Mesendoderm (in vitro differentiated cells): ENCODE measurements around the gene RNF212B.
A peak's percentile ranks its signal among the peaks of the same experiment; 100 is the strongest.

Experiments used
- DNase-seq: peaks from one replicate; pipeline ENCODE4 v3.0.0; 2013
- H2AK5ac ChIP-seq: 2 replicates; pipeline ENCODE4 v1.6.1; 2013; ENCODE audit warnings: low read length, inconsistent platforms
- H2BK120ac ChIP-seq: 2 replicates; pipeline ENCODE4 v1.6.1; 2013; ENCODE audit warnings: low read depth, mild to moderate bottlenecking, low read length, moderate library complexity, mixed read lengths
- H2BK15ac ChIP-seq: replicated peaks from 2 replicates; pipeline ENCODE4 v1.6.1; 2013; ENCODE audit warnings: low read depth, mild to moderate bottlenecking, moderate library complexity
- H2BK5ac ChIP-seq: 2 replicates; pipeline ENCODE4 v1.6.1; 2013; ENCODE audit warnings: low read length, inconsistent platforms
- H3K18ac ChIP-seq: 2 replicates; pipeline ENCODE4 v1.6.1; 2013; ENCODE audit warnings: mild to moderate bottlenecking, low read length, mixed read lengths
- H3K23ac ChIP-seq: one replicate; pipeline ENCODE4 v1.6.1; 2013; ENCODE audit warnings: low read length
- H3K27ac ChIP-seq: 2 replicates; pipeline ENCODE4 v1.5.1; 2013; ENCODE audit warnings: low read depth, mild to moderate bottlenecking, inconsistent platforms, low read length, moderate library complexity
- H3K27me3 ChIP-seq: 2 replicates; pipeline ENCODE4 v1.6.1; 2013; ENCODE audit warnings: low read length, control low read depth, mild to moderate bottlenecking, inconsistent platforms; ENCODE audit not compliant: insufficient read depth, poor library complexity
- H3K36me3 ChIP-seq: 2 replicates; pipeline ENCODE4 v1.6.1; 2013; ENCODE audit warnings: low read length, inconsistent platforms; ENCODE audit not compliant: control insufficient read depth, insufficient read depth
- H3K4ac ChIP-seq: one replicate; pipeline ENCODE4 v1.6.1; 2013; ENCODE audit warnings: low read depth, mild to moderate bottlenecking, low read length, moderate library complexity
- H3K4me1 ChIP-seq: 2 replicates; pipeline ENCODE4 v1.6.1; 2013; ENCODE audit warnings: low read depth, low read length, inconsistent platforms; ENCODE audit not compliant: control insufficient read depth
- H3K4me2 ChIP-seq: 2 replicates; pipeline ENCODE4 v1.6.1; 2013; ENCODE audit warnings: low read length
- H3K4me3 ChIP-seq: 2 replicates; pipeline ENCODE4 v1.5.1; 2013; ENCODE audit warnings: mild to moderate bottlenecking, low read length
- H3K56ac ChIP-seq: one replicate; pipeline ENCODE4 v1.6.1; 2013; ENCODE audit warnings: low read length
- H3K79me1 ChIP-seq: 2 replicates; pipeline ENCODE4 v1.6.1; 2013; ENCODE audit warnings: low read length, inconsistent platforms
- H3K79me2 ChIP-seq: 2 replicates; pipeline ENCODE4 v1.6.1; 2013; ENCODE audit warnings: mild to moderate bottlenecking, low read length; ENCODE audit not compliant: control insufficient read depth, insufficient read depth
- H3K9ac ChIP-seq: 2 replicates; pipeline ENCODE4 v1.6.1; 2013; ENCODE audit warnings: low read length, inconsistent platforms
- H4K5ac ChIP-seq: one replicate; pipeline ENCODE4 v1.6.1; 2013; ENCODE audit warnings: low read length
- H4K8ac ChIP-seq: one replicate; pipeline ENCODE4 v1.6.1; 2013; ENCODE audit warnings: low read depth, mild to moderate bottlenecking, control low read depth, low read length, moderate library complexity
- WGBS: extraction: QIAGEN DNeasy Blood & Tissue Kit; methylation state at CpG from one replicate; pipeline ENCODE4 v1.1.7; 2013; ENCODE audit warnings: low lambda C conversion rate, missing lambda C conversion rate; ENCODE audit not compliant: insufficient coverage; ENCODE audit errors: extremely low coverage; 5-methylcytosine and 5-hydroxymethylcytosine counted together

Gene RNF212B

GRCh38 chr14:23281247-23281646, 43.5 kb downstream of the RNF212B start:
- no peak overlapping the region for H2AK5ac ChIP-seq
- no peaks in the 10 kb centered on the region for H3K36me3 ChIP-seq
- H2BK5ac ChIP-seq, result no peak overlapping the region
- DNase-seq, result no peak
- H2BK15ac ChIP-seq, result no peak overlapping the region
- peaks cover 6% of the 10 kb centered on the region for H3K4me1 ChIP-seq
- no peak overlapping the region for H3K56ac ChIP-seq
- no peak overlapping the region for H4K5ac ChIP-seq
- no peak overlapping the region for H3K18ac ChIP-seq
- WGBS, result no CpG with 5 or more reads among the region's 6 CpGs
- peaks cover 2% of the 10 kb centered on the region for H3K79me1 ChIP-seq
- H3K4ac ChIP-seq, result no peak overlapping the region
- H3K4me3 ChIP-seq, result no peak overlapping the region
- no peak overlapping the region for H2BK120ac ChIP-seq
- no peak overlapping the region for H3K9ac ChIP-seq
- H4K8ac ChIP-seq, result no peak overlapping the region
- H3K23ac ChIP-seq, result no peak overlapping the region
- no peak overlapping the region for H3K27ac ChIP-seq
- no peaks in the 10 kb centered on the region for H3K27me3 ChIP-seq
- peaks cover 4% of the 10 kb centered on the region for H3K79me2 ChIP-seq
- no peak overlapping the region for H3K4me2 ChIP-seq

DNA sequence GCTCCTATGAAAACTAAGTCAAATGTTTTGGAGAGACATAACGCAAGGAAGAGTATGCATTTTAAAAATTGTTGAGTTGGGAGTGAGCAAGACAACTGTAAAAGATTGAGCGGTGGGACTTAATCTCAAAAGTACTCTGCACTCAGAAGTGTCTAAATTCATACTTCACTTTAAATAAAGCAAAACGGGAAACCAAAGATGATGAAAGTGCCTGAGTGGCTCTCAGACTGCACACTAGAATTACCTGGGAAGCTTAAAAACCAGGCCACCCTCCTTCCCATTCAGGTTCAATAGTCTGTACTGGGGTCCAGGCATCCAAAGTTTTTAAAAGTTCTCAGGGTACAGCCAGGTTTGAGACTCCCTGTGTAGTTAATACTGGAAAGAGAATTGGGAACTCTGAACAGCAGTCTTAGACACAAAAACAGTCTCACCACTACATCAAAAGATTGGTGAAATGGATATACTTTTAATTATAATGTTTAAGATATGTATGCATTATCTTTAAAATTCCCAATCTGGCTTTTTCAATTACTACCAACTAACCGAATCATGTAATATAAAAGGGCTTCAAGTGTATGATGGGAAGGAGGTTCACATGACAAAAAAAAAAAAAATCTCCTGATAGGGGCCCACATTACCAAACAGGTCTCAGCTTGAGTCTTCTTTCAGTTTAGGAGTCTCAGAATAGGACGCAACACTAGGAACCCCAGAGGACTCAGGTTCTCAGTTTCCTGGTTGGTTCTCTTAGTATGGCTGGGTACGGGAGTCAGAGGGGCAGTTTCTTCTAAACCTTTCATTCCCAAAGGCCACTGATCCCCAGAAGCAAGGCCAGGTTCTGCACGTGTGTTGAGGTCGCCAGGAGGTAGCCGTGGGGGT, 47.2 kb downstream of the RNF212B start:
- H4K5ac ChIP-seq, result no peak overlapping the region
- no peak overlapping the region for H4K8ac ChIP-seq
- peak overlapping the region; percentile 91 for H3K56ac ChIP-seq
- peaks cover 2% of the 10 kb centered on the region for H3K79me1 ChIP-seq
- no peak overlapping the region for H2BK5ac ChIP-seq
- H3K23ac ChIP-seq, result no peak overlapping the region
- H2BK120ac ChIP-seq, result no peak overlapping the region
- peak overlapping the region; percentile 77 for H3K18ac ChIP-seq
- peak overlapping the region; percentile 94 for H3K9ac ChIP-seq
- peak overlapping the region; percentile 83 for H3K4me3 ChIP-seq
- peak overlapping the region; percentile 75 for H3K4me2 ChIP-seq
- H3K4me1 ChIP-seq, result peaks cover 7% of the 10 kb centered on the region
- no peak overlapping the region for H3K27ac ChIP-seq
- H2BK15ac ChIP-seq, result no peak overlapping the region
- no peak overlapping the region for H2AK5ac ChIP-seq
- no peak for DNase-seq
- no CpG with 5 or more reads among the region's 9 CpGs for WGBS
- H3K36me3 ChIP-seq, result no peaks in the 10 kb centered on the region
- peaks cover 4% of the 10 kb centered on the region for H3K79me2 ChIP-seq
- H3K4ac ChIP-seq, result peak overlapping the region; percentile 64
- H3K27me3 ChIP-seq, result peaks cover 4% of the 10 kb centered on the region

- Histone ChIP-seq H3K4me3 (peak overlapping the region; percentile 83), H4K8ac (no peak overlapping the region), H3K27me3 (peaks cover 4% of the 10 kb centered on the region), H3K4me2 (peak overlapping the region; percentile 75), H4K5ac (no peak overlapping the region), H3K79me1 (peaks cover 2% of the 10 kb centered on the region), H3K36me3 (no peaks in the 10 kb centered on the region), H3K4me1 (peaks cover 4% of the 10 kb centered on the region), H2BK5ac (no peak overlapping the region), H2BK120ac (no peak overlapping the region), H2AK5ac (no peak overlapping the region), H2BK15ac (no peak overlapping the region), H3K79me2 (peaks cover 4% of the 10 kb centered on the region), H3K27ac (no peak overlapping the region), H3K56ac (peak overlapping the region; percentile 91), H3K23ac (no peak overlapping the region), H3K9ac (peak overlapping the region; percentile 94), H3K4ac (peak overlapping the region; percentile 64), H3K18ac (peak overlapping the region; percentile 77)
- no peak for DNase-seq
- WGBS, result no CpG with 5 or more reads among the region's 22 CpGs
Measured at GRCh38 chr14:23285530-23286019, 47.8 kb downstream of the RNF212B start.

GRCh38 chr14:23286020-23286901, 48.5 kb downstream of the RNF212B start, which contains the start of gene HOMEZ:
Gene HOMEZ (minus strand): TSS chr14:23286132. CDS start chr14:23285952, 180 bp downstream.
- Histone ChIP-seq H3K9ac (peak within 1 kb of the TSS; percentile 94), H3K4me2 (peak within 1 kb of the TSS; percentile 75), H3K4ac (peak within 1 kb of the TSS; percentile 64), H3K23ac (no peak within 1 kb of the TSS), H2BK120ac (no peak within 1 kb of the TSS), H3K18ac (peak within 1 kb of the TSS; percentile 77), H3K27me3 (peaks cover 4% of the 10 kb centered on the region), H3K4me1 (peaks cover 4% of the 10 kb centered on the region), H2AK5ac (peak within 1 kb of the TSS; percentile 14), H2BK15ac (no peak within 1 kb of the TSS), H3K4me3 (peak within 1 kb of the TSS; percentile 83), H4K8ac (no peak within 1 kb of the TSS), H4K5ac (no peak within 1 kb of the TSS), H3K79me2 (peaks cover 4% of the 10 kb centered on the region), H2BK5ac (peak within 1 kb of the TSS; percentile 27), H3K36me3 (no peaks in the 10 kb centered on the region), H3K56ac (peak within 1 kb of the TSS; percentile 91), H3K27ac (peak within 1 kb of the TSS; percentile 76), H3K79me1 (peaks cover 2% of the 10 kb centered on the region)
- DNase-seq, result peak; percentile 99
- WGBS, result no CpG with 5 or more reads among the region's 53 CpGs

DNA sequence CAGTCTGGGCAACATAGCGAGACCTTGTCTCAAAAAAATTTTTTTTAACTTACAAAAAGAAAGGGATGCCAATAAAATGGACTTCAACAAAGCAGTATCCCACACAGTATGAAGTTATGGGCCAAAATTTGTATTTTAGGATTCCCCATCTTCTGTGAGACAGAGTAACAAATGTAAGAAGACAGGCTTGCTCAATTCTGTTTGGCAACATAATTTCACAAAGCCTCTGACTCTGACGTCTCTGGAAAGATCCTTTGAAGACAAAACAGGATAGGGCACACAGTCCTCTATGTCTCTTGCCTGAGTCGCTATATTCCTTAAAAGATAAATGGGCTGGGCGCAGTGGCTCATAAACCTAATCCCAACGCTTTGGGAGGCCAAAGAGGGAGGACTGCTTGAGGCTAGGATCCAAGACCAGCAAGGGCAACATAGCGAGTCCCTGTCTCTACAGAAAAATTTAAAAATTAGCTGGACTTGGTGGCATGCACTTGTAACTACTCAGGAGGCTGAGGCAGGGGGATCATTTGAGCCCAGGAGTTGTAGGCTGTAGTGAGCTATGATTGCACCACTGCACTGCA, 49.3 kb downstream of the RNF212B start:
- no peak overlapping the region for H2BK5ac ChIP-seq
- H3K27me3 ChIP-seq, result peaks cover 4% of the 10 kb centered on the region
- peak overlapping the region; percentile 76 for H3K56ac ChIP-seq
- H3K4me1 ChIP-seq, result peaks cover 4% of the 10 kb centered on the region
- H2BK15ac ChIP-seq, result no peak overlapping the region
- peak overlapping the region; percentile 65 for H3K9ac ChIP-seq
- H2BK120ac ChIP-seq, result no peak overlapping the region
- no peak overlapping the region for H4K5ac ChIP-seq
- H4K8ac ChIP-seq, result no peak overlapping the region
- H3K27ac ChIP-seq, result peak overlapping the region; percentile 76
- DNase-seq, result no peak
- no CpG with 5 or more reads among the region's 6 CpGs for WGBS
- H3K36me3 ChIP-seq, result no peaks in the 10 kb centered on the region
- peak overlapping the region; percentile 68 for H3K4me2 ChIP-seq
- peak overlapping the region; percentile 14 for H2AK5ac ChIP-seq
- H3K18ac ChIP-seq, result peak overlapping the region; percentile 73
- H3K79me1 ChIP-seq, result peaks cover 2% of the 10 kb centered on the region
- H3K23ac ChIP-seq, result no peak overlapping the region
- no peak overlapping the region for H3K4me3 ChIP-seq
- no peak overlapping the region for H3K4ac ChIP-seq
- H3K79me2 ChIP-seq, result peaks cover 4% of the 10 kb centered on the region
